Hematopoietic multipotent progenitor cell (in vitro differentiated cells): ENCODE measurements around the gene PZP. TPM values are rescaled to one million over a fixed set of nuclear protein-coding genes. Genes with fewer than 3 reads are reported as not detected.
"Not testable (repeated sequence)": the region's sequence is repeated elsewhere in the genome, so short reads cannot be mapped to it uniquely, and the experiment has no call there.

Source experiments
- DNase-seq, 3 donors: peaks; one replicate each; pipeline ENCODE4 v3.0.0-alpha.2; 2011 to 2015; ENCODE audit warnings: low read depth in 2 of 3, low spot score in 2 of 3
- total RNA-seq: library from RNA; depleted of rRNA; stranded (reverse); fragments of >200 nt; gene quantifications from one replicate; pipeline ENCODE4 v1.2.3, GENCODE V29; 2012

Gene PZP
- not detected for total RNA-seq

- no peak for DNase-seq
These were observed at the start of gene PZP for GRCh38 chr12:9208229-9208628. TSS of gene PZP (minus strand) at chr12:9208395. CDS start at chr12:9208341, 54 bp downstream.

DNA sequence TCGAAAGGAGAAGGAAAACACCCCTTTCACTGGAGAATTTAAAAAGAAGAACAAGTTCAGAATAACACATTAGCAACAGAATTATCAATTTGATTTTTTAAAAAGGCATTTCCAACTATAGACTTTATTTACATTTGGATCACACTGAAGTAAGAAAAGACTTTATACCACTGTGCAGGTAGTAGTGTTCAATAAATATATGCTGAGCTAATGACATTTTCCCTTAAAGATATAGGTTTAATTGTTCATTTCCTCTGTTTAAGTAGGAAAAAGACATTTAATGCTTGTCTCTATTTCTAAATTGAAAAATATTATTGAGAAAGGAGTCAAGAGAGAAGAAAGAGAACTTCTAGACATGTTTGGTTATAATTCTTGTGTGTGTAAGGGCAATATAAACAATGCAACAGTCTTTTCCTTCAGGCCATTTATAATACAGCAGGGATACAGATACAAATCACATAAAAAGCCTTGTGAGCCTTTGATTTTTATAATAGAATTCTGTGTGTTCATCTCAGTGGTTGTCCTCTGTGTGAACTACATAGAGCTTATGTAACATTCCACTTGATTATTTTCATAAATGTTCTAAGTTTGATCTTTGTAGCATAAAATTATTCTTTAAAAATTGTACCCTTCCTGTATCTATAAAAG lies 48.7 kb upstream of the PZP start:
- DNase-seq: no peak

DNA sequence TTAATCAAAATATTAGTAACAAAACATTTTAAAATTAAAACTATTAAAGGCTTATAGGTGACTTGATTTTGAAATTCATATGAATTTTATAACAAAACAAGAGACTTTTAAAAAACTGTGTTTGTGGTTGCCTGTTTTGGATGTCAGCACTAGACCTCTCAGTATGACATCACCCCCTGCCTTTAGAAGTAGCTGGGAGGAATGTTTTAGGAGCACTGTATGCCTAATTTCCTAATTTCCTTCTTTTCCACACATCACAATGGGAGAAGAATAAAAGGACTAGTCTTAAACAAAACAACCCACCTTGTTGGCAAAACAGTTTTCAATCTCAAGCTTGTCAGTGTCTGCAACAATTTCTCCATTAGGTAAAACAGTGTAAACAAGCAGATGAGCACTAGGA lies 48.1 kb upstream of the PZP start:
- DNase-seq: no peak

- DNase-seq: no peak
These were observed 47.6 kb upstream of the PZP start for GRCh38 chr12:9255837-9256236.

DNA sequence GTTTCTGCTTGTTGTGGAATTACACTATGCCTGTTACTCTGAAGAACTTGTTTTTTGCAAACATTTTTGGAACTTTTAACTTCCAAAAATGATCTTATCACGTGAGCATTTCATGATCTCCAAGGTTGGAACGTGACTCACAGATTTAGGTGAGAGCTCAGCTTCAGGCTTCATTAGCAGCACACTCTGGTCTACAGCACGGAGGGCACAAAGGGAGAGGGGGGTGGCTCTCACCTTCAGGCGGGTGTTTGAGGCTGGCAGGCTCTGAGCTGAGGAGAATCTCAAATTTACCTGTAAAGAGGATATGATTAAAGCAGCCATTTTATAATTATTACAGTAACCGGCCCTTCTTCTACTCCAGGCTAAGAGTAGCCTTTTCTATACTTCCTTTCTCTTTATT lies 45.3 kb upstream of the PZP start:
- no peak for DNase-seq

- not testable (repeated sequence) for DNase-seq
These were observed 44.6 kb upstream of the PZP start for GRCh38 chr12:9252791-9253190.

GRCh38 chr12:9252256-9252655 lies 44.1 kb upstream of the PZP start:
- no peak for DNase-seq

- no peak for DNase-seq
These were observed 40.2 kb upstream of the PZP start for GRCh38 chr12:9248435-9248834.

- DNase-seq: no peak
These were observed 36.7 kb upstream of the PZP start for GRCh38 chr12:9244894-9245293.

DNA sequence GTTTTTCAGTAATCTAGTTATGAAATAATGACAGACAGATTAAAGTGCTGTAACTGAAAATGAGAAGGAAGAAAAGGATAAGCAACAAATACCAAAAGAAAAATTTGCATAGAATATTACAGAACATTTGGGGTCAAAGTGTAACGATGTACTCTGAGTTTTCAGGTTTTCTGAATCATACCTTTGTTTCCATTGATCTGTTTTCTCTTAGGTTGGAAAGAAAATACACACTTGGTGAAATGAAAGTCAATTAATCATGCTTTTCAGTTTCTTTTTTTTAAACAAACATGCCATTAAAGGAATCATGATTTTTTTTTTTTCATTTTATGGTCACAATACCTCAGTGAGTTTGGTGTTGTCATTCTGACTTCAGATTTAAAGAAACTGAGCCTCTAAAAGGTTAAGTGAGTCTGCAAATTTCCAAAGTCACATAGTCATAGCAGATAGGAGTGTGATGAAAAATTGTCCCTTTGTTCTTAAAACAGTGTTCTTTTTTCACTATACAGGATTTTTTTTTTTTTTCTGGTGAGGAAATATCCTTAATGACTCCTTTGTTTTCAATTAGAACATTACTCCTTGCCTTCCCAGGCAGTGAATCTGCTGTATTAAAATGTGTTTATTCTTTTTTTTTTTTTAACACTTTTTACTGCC lies 35.9 kb upstream of the PZP start:
- no peak for DNase-seq

- DNase-seq: no peak
These were observed 33.1 kb upstream of the PZP start for GRCh38 chr12:9241301-9241700.

DNA sequence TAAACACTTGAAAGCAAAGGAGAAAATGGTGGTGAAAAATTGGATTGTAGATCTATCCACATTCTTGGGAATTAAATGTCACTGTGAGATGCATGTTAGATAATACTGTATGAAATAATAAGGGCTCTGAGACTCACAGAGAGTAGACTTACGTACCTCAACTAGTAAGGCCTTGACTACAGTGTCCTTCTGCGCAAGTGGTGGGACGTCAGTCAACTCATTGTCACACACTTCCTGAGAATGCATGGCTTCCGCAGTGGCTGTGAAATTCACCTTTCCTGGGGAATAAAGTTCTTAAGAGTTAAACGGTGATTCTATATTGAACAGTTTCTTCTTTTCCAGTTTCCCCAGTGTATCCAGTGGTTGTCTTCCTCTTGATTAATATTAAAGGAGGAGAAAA lies 32.6 kb upstream of the PZP start:
- DNase-seq: no peak

GRCh38 chr12:9240004-9240635 lies 31.9 kb upstream of the PZP start:
- DNase-seq: peak in 2 of 3 donors; percentile 18 to 37

DNA sequence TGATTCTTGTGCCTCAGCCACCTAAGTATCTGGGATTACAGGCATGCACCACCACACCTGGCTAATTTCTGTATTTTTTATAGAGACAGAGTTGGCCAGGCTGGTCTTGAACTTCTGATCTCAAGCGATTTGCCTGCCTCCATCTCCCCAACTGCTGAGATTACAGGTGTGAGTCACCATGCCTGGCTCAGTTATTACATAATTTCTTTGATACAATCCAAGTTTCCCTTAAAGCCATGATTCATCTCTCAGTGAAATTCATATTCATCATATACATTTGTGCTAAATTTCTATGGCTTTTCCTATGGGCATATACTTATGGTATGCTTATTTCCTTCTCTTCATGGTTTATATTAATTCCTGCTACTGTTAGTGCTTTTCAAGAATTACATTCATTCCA lies 29.1 kb upstream of the PZP start:
- DNase-seq: no peak

DNA sequence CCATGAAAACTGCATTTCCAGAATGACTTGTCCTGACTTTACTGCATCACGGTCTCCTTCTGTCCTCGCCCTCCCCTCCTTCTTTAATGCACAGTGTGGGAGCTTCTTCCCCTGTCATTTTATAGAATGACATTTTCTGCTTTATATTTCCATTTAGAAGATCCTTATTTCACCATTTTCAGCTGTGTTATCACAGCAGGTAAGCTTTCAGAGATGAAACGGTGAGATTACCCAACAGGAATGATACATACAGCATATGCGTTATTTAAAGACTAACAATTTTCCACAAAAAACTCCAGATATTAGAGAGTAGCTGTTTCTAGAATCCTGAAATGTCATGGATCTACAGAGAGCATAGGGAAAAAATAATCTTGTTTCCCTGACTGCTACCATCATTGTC lies 27.3 kb upstream of the PZP start:
- DNase-seq: no peak

GRCh38 chr12:9227950-9228349 lies 19.8 kb upstream of the PZP start:
- DNase-seq: no peak

GRCh38 chr12:9223830-9224229 lies 15.6 kb upstream of the PZP start:
- no peak for DNase-seq

GRCh38 chr12:9221483-9221882 lies 13.3 kb upstream of the PZP start:
- no peak for DNase-seq

GRCh38 chr12:9221011-9221410 lies 12.8 kb upstream of the PZP start:
- not testable (repeated sequence) for DNase-seq

DNA sequence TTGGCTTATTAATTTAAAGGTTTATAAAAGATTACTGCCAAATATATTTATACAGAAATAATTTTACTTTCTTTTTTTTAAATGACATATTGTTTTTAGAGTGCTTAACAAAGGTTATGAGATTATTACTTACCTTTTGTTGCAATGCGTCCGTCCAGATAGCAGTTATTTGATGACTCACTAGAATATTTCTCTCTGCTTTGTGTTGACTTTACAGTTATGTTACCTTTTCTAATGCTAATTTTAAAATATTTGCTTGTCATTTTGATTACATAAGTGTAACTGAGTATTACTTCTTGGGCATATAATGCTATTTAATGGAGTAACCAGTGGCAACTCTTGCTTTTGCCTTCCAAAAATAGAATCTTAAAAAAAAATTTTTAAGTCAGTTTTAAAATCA lies 6.3 kb upstream of the PZP start:
- no peak for DNase-seq

GRCh38 chr12:9211687-9212086 lies 3.5 kb upstream of the PZP start:
- DNase-seq: no peak

- DNase-seq: no peak
These were observed 3.8 kb downstream of the PZP start for GRCh38 chr12:9204380-9204779.
